PC-3 (cell line): ENCODE results near the gene EPHB1.

Experiments
- EZH2 ChIP-seq: fragments of 300-600 bp; sonication (generic); IDR thresholded peaks from one replicate; pipeline ENCODE4 v1.6.1; 2017; ENCODE audit warnings: antibody characterized with exemption, mild to moderate bottlenecking, low read length; ENCODE audit not compliant: unreplicated experiment
- EZH2phosphoT487 ChIP-seq: fragments of 300-600 bp; sonication (generic); IDR thresholded peaks from 2 replicates; pipeline ENCODE4 v1.6.1; 2018; ENCODE audit warnings: mild to moderate bottlenecking, antibody characterized with exemption, low read length, borderline replicate concordance
- TF ChIP-seq, protein P1 (sequence below): fragments of 300-600 bp; sonication (generic); conservative IDR thresholded peaks from 2 replicates; pipeline ENCODE4 v1.5.1; 2017; ENCODE audit warnings: antibody characterized with exemption, low read depth, mild to moderate bottlenecking, low read length

DNA sequence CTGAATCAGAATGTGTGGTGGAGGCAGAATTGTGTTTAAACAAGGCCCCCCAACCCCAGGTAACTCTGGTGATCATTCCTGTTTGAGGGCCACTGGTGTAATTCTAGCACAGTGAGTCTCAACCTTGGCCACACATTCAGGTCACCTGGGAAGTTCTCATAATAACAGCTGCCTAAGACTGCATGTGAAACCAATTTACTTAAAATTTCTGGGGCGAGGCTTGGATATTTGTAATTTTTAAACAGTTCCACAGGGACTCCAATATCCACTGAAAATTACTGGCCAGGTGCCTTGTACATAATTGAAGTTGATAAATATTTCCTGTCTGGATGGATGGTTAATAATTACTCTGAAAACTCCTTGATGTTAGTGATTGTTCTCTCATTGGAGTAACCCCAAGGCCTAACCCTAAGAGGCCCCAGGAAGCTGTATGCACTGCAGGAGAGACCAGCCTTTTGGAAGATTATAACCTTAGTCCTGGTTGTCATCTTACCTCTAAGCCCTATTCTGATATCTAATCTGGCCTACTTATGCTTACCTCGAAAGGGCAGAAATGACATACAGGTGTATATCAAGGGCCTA lies 25.7 kb upstream of the EPHB1 start:
- TF ChIP-seq EZH2 (no peak), EZH2phosphoT487 (no peak)
- TF ChIP-seq, protein P1, sequence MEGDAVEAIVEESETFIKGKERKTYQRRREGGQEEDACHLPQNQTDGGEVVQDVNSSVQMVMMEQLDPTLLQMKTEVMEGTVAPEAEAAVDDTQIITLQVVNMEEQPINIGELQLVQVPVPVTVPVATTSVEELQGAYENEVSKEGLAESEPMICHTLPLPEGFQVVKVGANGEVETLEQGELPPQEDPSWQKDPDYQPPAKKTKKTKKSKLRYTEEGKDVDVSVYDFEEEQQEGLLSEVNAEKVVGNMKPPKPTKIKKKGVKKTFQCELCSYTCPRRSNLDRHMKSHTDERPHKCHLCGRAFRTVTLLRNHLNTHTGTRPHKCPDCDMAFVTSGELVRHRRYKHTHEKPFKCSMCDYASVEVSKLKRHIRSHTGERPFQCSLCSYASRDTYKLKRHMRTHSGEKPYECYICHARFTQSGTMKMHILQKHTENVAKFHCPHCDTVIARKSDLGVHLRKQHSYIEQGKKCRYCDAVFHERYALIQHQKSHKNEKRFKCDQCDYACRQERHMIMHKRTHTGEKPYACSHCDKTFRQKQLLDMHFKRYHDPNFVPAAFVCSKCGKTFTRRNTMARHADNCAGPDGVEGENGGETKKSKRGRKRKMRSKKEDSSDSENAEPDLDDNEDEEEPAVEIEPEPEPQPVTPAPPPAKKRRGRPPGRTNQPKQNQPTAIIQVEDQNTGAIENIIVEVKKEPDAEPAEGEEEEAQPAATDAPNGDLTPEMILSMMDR = no peak
